B cell (primary cell): ENCODE measurements around the gene STX1A.

ENCODE experiments used
- CTCF ChIP-seq: fragments of 200-600 bp; IDR thresholded peaks from one replicate; pipeline ENCODE4 v1.8.0; 2022; ENCODE audit warnings: antibody characterized with exemption, mild to moderate bottlenecking
- EZH2 ChIP-seq: IDR thresholded peaks from 2 replicates; pipeline ENCODE4 v1.6.1; 2012; ENCODE audit warnings: borderline replicate concordance, low read depth, mild to moderate bottlenecking, moderate library complexity, low read length; ENCODE audit not compliant: insufficient read depth, poor library complexity, severe bottlenecking

GRCh38 chr7:73718438-73718881 is 1.0 kb downstream of the STX1A start:
- TF ChIP-seq CTCF: no peak
- TF ChIP-seq EZH2: no peak
